Measurements from ENCODE around the gene CAAP1. TPM values are rescaled to one million over a fixed set of nuclear protein-coding genes. Genes with fewer than 3 reads are reported as not detected.
A peak's percentile ranks its signal among the peaks of the same experiment; 100 is the strongest.
"Not testable (repeated sequence)": the region's sequence is repeated elsewhere in the genome, so short reads cannot be mapped to it uniquely, and the experiment has no call there.

CAAP1 gene
- polyA plus RNA-seq, 3 donors: 4.0 to 9.1 (median 8.7) TPM

DNA sequence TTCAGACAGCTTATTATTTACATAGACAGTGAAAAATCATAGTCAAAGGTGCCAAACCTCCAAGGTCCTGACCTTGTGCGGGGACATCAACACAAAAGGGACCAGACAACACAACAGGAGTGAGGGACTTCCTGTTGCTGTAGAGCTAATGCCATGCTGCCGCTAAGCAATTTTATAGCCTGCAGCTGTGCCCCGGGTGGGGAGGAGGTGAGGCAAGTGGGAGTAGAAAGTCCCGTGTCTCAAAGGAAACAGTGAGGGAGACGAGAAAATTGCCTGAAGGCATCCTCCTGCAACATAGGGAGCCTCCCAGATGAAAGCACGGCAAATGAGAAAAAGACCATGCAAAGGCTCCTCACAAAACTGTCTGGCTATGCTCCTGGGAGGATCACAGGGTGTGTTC is 58.8 kb downstream of the CAAP1 start:
- H4K20me1 ChIP-seq (ENCODE audit: insufficient read depth, low read length): no peaks in the 10 kb centered on the region
- no peak overlapping the region for H3K9ac ChIP-seq (ENCODE audit: insufficient read depth, low read length, poor library complexity, severe bottlenecking)
- no peak for DNase-seq
- Mint-ChIP-seq H3K4me1 (peaks cover 8% of the 10 kb centered on the region), H3K27me3 (ENCODE audit: low read depth in 3 of 3) (no peaks in the 10 kb centered on the region), H3K27ac (peak overlapping the region in 1 of 7 donors; percentile 1), H3K9me3 (peaks cover 4 to 17% (median 7%) of the 10 kb centered on the region in 7 donors), H3K4me3 (no peak overlapping the region), H3K36me3 (peaks cover 6 to 9% of the 10 kb centered on the region in 2 donors)
- 48% methylated on average over 6 of the region's 6 CpGs for WGBS (ENCODE audit: insufficient coverage)
- H3K9me3 ChIP-seq (replicated peaks in 1 of 2; ENCODE audit: control insufficient read depth in 1 of 2, insufficient read depth in 1 of 2, low read length in 2 of 2): no peaks in the 10 kb centered on the region
- H3K79me2 ChIP-seq (ENCODE audit: insufficient read depth, low read length): no peaks in the 10 kb centered on the region
- H3K36me3 ChIP-seq (replicated peaks in 1 of 2; ENCODE audit: control insufficient read depth in 1 of 2, insufficient read depth in 2 of 2, low read length in 2 of 2): no peaks in the 10 kb centered on the region
- TF ChIP-seq, protein P1, sequence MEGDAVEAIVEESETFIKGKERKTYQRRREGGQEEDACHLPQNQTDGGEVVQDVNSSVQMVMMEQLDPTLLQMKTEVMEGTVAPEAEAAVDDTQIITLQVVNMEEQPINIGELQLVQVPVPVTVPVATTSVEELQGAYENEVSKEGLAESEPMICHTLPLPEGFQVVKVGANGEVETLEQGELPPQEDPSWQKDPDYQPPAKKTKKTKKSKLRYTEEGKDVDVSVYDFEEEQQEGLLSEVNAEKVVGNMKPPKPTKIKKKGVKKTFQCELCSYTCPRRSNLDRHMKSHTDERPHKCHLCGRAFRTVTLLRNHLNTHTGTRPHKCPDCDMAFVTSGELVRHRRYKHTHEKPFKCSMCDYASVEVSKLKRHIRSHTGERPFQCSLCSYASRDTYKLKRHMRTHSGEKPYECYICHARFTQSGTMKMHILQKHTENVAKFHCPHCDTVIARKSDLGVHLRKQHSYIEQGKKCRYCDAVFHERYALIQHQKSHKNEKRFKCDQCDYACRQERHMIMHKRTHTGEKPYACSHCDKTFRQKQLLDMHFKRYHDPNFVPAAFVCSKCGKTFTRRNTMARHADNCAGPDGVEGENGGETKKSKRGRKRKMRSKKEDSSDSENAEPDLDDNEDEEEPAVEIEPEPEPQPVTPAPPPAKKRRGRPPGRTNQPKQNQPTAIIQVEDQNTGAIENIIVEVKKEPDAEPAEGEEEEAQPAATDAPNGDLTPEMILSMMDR (IDR thresholded peaks at IDR 0.05): no peak
- no peak overlapping the region for H3K27ac ChIP-seq (ENCODE audit: low read depth in 1 of 2, low read length in 2 of 2)
- intact Hi-C loops (cut with micrococcal nuclease): no loop called here
- no peak overlapping the region for H3K4me2 ChIP-seq (replicated peaks; ENCODE audit: extremely low read depth, low read length, poor library complexity, severe bottlenecking)
- peaks cover 1 to 3% of the 10 kb centered on the region in 2 donors for H3K4me1 ChIP-seq (ENCODE audit: control insufficient read depth in 1 of 2, insufficient read depth in 2 of 2, low read length in 2 of 2)
- no peak overlapping the region for H3K4me3 ChIP-seq (replicated peaks in 1 of 3; ENCODE audit: low read depth in 2 of 3, low read length in 3 of 3)
- no peaks in the 10 kb centered on the region for H3K27me3 ChIP-seq (ENCODE audit: control insufficient read depth in 2 of 2, insufficient read depth in 2 of 2, low read length in 2 of 2)
- H2AFZ ChIP-seq (ENCODE audit: insufficient read depth, low read depth, low read length, poor library complexity, severe bottlenecking): no peak overlapping the region

DNA sequence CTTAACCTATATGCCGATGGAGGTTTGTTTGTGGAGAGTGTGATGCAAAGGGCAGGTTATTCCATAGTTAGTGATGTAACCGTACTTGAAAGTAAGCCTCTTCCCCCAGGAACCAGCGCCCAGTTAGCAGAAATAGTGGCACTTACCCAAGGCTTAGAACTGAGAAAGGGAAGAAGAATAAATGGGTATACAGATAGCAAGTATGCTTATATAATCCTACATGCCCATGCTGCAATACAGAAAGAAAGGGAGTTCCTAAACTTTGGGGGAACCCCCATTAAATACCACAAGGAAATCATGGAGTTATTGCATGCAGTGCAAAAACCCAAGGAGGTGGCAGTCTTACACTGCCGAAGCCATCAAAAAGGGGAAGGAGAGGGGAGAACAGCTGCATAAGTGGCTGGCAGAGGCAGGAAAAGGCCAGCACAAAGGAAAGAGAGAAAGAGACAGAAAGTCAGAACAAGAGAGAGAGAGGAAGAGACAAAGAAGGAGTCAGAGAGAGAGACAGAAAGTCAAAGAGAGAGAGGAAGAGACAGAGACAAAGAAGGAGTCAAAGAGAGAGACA is 64.1 kb downstream of the CAAP1 start:
- intact Hi-C loops (cut with micrococcal nuclease): not testable (repeated sequence)

More for the DNA sequence above, 64.1 kb downstream of the CAAP1 start:
- not testable (repeated sequence) for H4K20me1 ChIP-seq (ENCODE audit: insufficient read depth, low read length); H3K36me3 ChIP-seq (replicated peaks in 1 of 2; ENCODE audit: control insufficient read depth in 1 of 2, insufficient read depth in 2 of 2, low read length in 2 of 2); H3K4me3 Mint-ChIP-seq; H3K4me2 ChIP-seq (replicated peaks; ENCODE audit: extremely low read depth, low read length, poor library complexity, severe bottlenecking); H3K9me3 ChIP-seq (replicated peaks in 1 of 2; ENCODE audit: control insufficient read depth in 1 of 2, insufficient read depth in 1 of 2, low read length in 2 of 2); H3K9ac ChIP-seq (ENCODE audit: insufficient read depth, low read length, poor library complexity, severe bottlenecking); H3K27me3 Mint-ChIP-seq (ENCODE audit: low read depth in 3 of 3); H3K79me2 ChIP-seq (ENCODE audit: insufficient read depth, low read length); H3K36me3 Mint-ChIP-seq; H3K4me1 ChIP-seq (ENCODE audit: control insufficient read depth in 1 of 2, insufficient read depth in 2 of 2, low read length in 2 of 2); H3K27ac ChIP-seq (ENCODE audit: low read depth in 1 of 2, low read length in 2 of 2); H3K27me3 ChIP-seq (ENCODE audit: control insufficient read depth in 2 of 2, insufficient read depth in 2 of 2, low read length in 2 of 2); H2AFZ ChIP-seq (ENCODE audit: insufficient read depth, low read depth, low read length, poor library complexity, severe bottlenecking); H3K4me3 ChIP-seq (replicated peaks in 1 of 3; ENCODE audit: low read depth in 2 of 3, low read length in 3 of 3)
- Mint-ChIP-seq H3K4me1 (peaks cover 16% of the 10 kb centered on the region), H3K9me3 (peaks cover 0 to 13% (median 10%) of the 10 kb centered on the region in 7 donors), H3K27ac (peak overlapping the region in 4 of 7 donors; percentile 49 to 78 (median 60))
- DNase-seq: peak in 2 of 3 donors; percentile 2 to 58
- WGBS (ENCODE audit: insufficient coverage): 0% methylated on average over 1 of the region's 4 CpGs
